GM23248 (cell line): ENCODE measurements around the gene SLC5A10. TPM values are rescaled to one million over a fixed set of nuclear protein-coding genes. Genes with fewer than 3 reads are reported as not detected.

Experiments used
- DNase-seq: peaks from one replicate; pipeline ENCODE4 v3.0.0-alpha.2; 2015
- H2AFZ ChIP-seq: fragments of 200-600 bp; sonication (generic); 2 replicates; pipeline ENCODE4 v1.6.1; 2016; ENCODE audit warnings: antibody characterized with exemption
- H3F3A ChIP-seq: fragments of 200-600 bp; sonication (generic); 2 replicates; pipeline ENCODE4 v1.6.1; 2016; ENCODE audit warnings: mild to moderate bottlenecking, antibody characterized with exemption, mixed run types; ENCODE audit not compliant: insufficient read depth
- H3K27ac ChIP-seq: fragments of 200-600 bp; sonication (generic); 2 replicates; pipeline ENCODE4 v1.5.1; 2016; ENCODE audit warnings: mild to moderate bottlenecking
- H3K27me3 ChIP-seq: fragments of 200-600 bp; sonication (generic); replicated peaks from 2 replicates; pipeline ENCODE4 v1.6.1; 2016; ENCODE audit warnings: mild to moderate bottlenecking; ENCODE audit not compliant: insufficient read depth
- H3K36me3 ChIP-seq: fragments of 200-600 bp; sonication (generic); 2 replicates; pipeline ENCODE4 v1.6.1; 2016; ENCODE audit warnings: low read depth, mild to moderate bottlenecking
- H3K4me1 ChIP-seq: fragments of 200-600 bp; sonication (generic); 2 replicates; pipeline ENCODE4 v1.6.1; 2016; ENCODE audit warnings: mild to moderate bottlenecking; ENCODE audit not compliant: insufficient read depth
- H3K4me2 ChIP-seq: fragments of 200-600 bp; sonication (generic); one replicate; pipeline ENCODE4 v1.6.1; 2016; ENCODE audit warnings: mild to moderate bottlenecking; ENCODE audit not compliant: unreplicated experiment
- H3K4me3 ChIP-seq: fragments of 200-600 bp; sonication (generic); 2 replicates; pipeline ENCODE4 v1.5.1; 2016; ENCODE audit warnings: mild to moderate bottlenecking
- H3K79me2 ChIP-seq: fragments of 200-600 bp; sonication (generic); 2 replicates; pipeline ENCODE4 v1.6.1; 2016; ENCODE audit warnings: mild to moderate bottlenecking; ENCODE audit not compliant: insufficient read depth
- H3K9ac ChIP-seq: fragments of 200-600 bp; sonication (generic); 2 replicates; pipeline ENCODE4 v1.6.1; 2016; ENCODE audit warnings: mild to moderate bottlenecking
- H3K9me2 ChIP-seq: fragments of 200-600 bp; sonication (generic); 2 replicates; pipeline ENCODE4 v1.6.1; 2016; ENCODE audit warnings: mixed run types, mild to moderate bottlenecking, moderate library complexity; ENCODE audit not compliant: insufficient read depth
- H3K9me3 ChIP-seq: fragments of 200-600 bp; sonication (generic); one replicate; pipeline ENCODE4 v1.6.1; 2017; ENCODE audit warnings: low read depth
- H4K20me1 ChIP-seq: fragments of 200-600 bp; sonication (generic); 2 replicates; pipeline ENCODE4 v1.6.0; 2016; ENCODE audit not compliant: insufficient read depth
- EZH2 ChIP-seq: fragments of 200-600 bp; sonication (generic); IDR thresholded peaks from 2 replicates; pipeline ENCODE4 v1.6.1; 2018; ENCODE audit warnings: antibody characterized with exemption, mild to moderate bottlenecking; ENCODE audit not compliant: insufficient read depth, poor library complexity, severe bottlenecking
- EZH2phosphoT487 ChIP-seq: fragments of 200-600 bp; sonication (generic); IDR thresholded peaks from 2 replicates; pipeline ENCODE4 v1.6.1; 2018; ENCODE audit warnings: antibody characterized with exemption, moderate library complexity, mild to moderate bottlenecking, low read depth; ENCODE audit not compliant: insufficient read depth
- WGBS, 2 experiments: methylation state at CpG; one replicate each; pipeline ENCODE4 v1.1.6; 2015 to 2017; ENCODE audit warnings: low lambda C conversion rate in 2 of 2, low coverage in 1 of 2; ENCODE audit errors: missing lambda C conversion rate in 2 of 2; 5-methylcytosine and 5-hydroxymethylcytosine counted together
- in situ Hi-C: fragments of 300-500 bp; cut with MboI; formaldehyde crosslinking; loops from 2 replicates; pipeline ENCODE4 v1.15.0; 2020
- polyA plus RNA-seq: library from polyadenylated mRNA; unstranded; fragments of >200 nt; fragmentation: Nextera tagmentation; extraction: Ambion mirVana; gene quantifications from 2 replicates; pipeline ENCODE4 v1.2.1, GENCODE V29; 2016
- total RNA-seq: library from RNA; depleted of rRNA; stranded (reverse); fragments of >200 nt; shearing (Covaris generic); gene quantifications from 2 replicates; pipeline ENCODE4 v1.2.3, GENCODE V29; 2014

The SLC5A10 gene
- total and polyA plus RNA-seq, 2 experiments from 2014 or later: 0.10 TPM; not detected in 1

DNA sequence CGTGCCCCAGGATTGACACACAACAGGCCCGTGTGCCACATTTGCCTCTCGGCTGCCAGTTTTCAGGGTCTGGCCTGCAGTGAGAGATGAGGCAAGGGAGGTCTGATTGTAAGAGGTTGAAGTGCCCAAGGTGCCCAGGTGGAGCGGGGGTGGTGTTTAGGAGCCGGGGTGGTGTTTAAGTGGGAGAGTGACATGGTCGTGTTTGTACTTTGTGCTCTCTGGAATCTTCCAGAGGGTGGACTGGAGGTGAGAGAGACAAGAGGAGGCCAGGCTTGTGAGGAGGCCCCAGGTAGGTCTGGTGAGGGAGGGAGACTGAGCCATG, 10.5 kb downstream of the SLC5A10 start:
- Histone ChIP-seq H2AFZ (peak overlapping the region; percentile 30; the same call in 1 of the 2 replicates), H3K9me3 (no peaks in the 10 kb centered on the region), H3K27me3 (no peaks in the 10 kb centered on the region), H3K4me3 (no peak overlapping the region), H3K9me2 (no peaks in the 10 kb centered on the region), H3K9ac (peak overlapping the region; percentile 54), H3K4me2 (no peak overlapping the region), H4K20me1 (no peaks in the 10 kb centered on the region), H3K79me2 (no peaks in the 10 kb centered on the region), H3K36me3 (no peaks in the 10 kb centered on the region), H3F3A (peaks cover 17% of the 10 kb centered on the region), H3K4me1 (peaks cover 25% of the 10 kb centered on the region), H3K27ac (peak overlapping the region; percentile 77)
- no peak for DNase-seq
- 56 to 59% methylated on average over 6 of the region's 6 CpGs for WGBS, 2 experiments
- no peak for TF ChIP-seq EZH2
- TF ChIP-seq EZH2phosphoT487: no peak
- in situ Hi-C loops: no loop called here

DNA sequence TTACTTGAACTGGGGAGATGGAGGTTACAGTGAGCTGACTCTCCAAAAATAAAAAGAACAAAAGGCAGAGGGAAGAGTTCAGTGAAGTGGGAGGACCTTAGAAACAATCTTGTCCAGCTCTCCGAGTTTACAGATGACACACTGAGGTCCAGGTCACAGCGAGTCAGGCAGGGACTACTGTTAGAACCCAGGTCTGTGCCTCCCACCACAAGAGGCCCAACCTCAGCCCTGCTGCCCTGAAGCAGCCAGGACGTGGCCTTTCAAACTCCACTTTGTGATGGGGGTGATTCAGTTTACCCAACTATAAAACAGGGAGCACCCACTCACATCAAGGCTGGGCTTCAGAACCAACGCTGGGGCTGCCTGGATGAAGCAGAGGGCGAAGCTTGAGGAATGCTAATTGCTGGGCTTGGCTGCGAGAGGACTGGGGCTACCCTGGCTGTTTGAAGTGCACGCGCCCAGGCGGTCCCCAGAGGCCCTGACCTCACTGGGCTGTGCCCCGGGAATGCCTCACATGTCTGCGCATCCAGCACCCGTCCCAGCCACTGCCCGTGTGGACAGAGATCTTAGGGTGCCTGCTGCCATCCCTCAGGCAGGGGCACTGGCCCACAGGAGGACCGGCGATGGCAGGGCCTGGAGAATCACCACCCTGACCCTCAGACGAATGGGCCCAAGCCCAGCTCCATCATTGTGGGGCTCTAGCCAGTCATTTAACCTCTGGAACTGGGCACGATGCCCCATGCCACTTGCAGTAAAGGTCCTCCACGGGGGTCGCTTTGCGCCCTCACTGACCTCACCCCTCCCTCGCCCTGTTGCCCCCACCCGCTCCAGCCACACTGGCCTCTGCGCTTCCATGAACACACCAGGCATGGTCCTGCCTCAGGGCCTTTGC, 11.4 kb downstream of the SLC5A10 start:
- no peak overlapping the region for H3K4me2 ChIP-seq
- H4K20me1 ChIP-seq: no peaks in the 10 kb centered on the region
- H3K4me3 ChIP-seq: no peak overlapping the region
- peaks cover 25% of the 10 kb centered on the region for H3K4me1 ChIP-seq
- H3K9me2 ChIP-seq: no peaks in the 10 kb centered on the region
- WGBS, 2 experiments: 73 to 77% methylated on average over 21 to 23 of the region's 23 CpGs
- H2AFZ ChIP-seq: peak overlapping the region; percentile 30; the same call in 1 of the 2 replicates
- H3K79me2 ChIP-seq: no peaks in the 10 kb centered on the region
- H3K9me3 ChIP-seq: no peaks in the 10 kb centered on the region
- H3F3A ChIP-seq: peaks cover 17% of the 10 kb centered on the region
- H3K9ac ChIP-seq: peak overlapping the region; percentile 54
- no peaks in the 10 kb centered on the region for H3K36me3 ChIP-seq
- TF ChIP-seq EZH2: no peak
- no peak for TF ChIP-seq EZH2phosphoT487
- H3K27me3 ChIP-seq: no peaks in the 10 kb centered on the region
- in situ Hi-C loops: no loop called here
- peak; percentile 77 for DNase-seq
- peak overlapping the region; percentile 77 for H3K27ac ChIP-seq

DNA sequence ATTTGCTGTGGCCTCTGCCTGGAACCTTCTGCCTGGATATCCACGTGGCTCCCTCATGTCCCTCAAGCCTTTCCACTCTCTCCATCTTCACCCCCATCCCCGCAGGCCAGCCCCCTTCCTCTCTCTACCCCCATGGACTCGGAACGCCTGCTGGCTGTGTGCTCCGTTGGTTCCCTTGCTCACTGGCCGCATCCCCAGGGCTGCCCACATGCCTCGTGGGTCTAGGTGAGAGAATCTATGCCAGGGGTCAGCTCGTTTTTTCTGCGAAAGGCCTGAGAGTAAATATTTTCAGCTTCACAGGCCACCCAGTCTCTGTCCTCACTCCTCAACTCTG, 12.0 kb downstream of the SLC5A10 start:
- H3K79me2 ChIP-seq: no peaks in the 10 kb centered on the region
- H3K4me3 ChIP-seq: no peak overlapping the region
- no peak for DNase-seq
- no peaks in the 10 kb centered on the region for H3K9me3 ChIP-seq
- 0 out of 2 replicates have a peak overlapping the region, but pooled peaks have one; percentile 77 for H3K27ac ChIP-seq
- no peaks in the 10 kb centered on the region for H3K36me3 ChIP-seq
- H3K4me1 ChIP-seq: peaks cover 25% of the 10 kb centered on the region
- no peak overlapping the region for H3K9ac ChIP-seq
- H4K20me1 ChIP-seq: no peaks in the 10 kb centered on the region
- in situ Hi-C loops: no loop called here
- no peaks in the 10 kb centered on the region for H3K27me3 ChIP-seq
- H3K9me2 ChIP-seq: no peaks in the 10 kb centered on the region
- H3F3A ChIP-seq: peaks cover 17% of the 10 kb centered on the region
- H2AFZ ChIP-seq: no peak overlapping the region
- 85 to 93% methylated on average over 8 to 9 of the region's 9 CpGs for WGBS, 2 experiments
- H3K4me2 ChIP-seq: no peak overlapping the region
- TF ChIP-seq EZH2 (no peak), EZH2phosphoT487 (no peak)

DNA sequence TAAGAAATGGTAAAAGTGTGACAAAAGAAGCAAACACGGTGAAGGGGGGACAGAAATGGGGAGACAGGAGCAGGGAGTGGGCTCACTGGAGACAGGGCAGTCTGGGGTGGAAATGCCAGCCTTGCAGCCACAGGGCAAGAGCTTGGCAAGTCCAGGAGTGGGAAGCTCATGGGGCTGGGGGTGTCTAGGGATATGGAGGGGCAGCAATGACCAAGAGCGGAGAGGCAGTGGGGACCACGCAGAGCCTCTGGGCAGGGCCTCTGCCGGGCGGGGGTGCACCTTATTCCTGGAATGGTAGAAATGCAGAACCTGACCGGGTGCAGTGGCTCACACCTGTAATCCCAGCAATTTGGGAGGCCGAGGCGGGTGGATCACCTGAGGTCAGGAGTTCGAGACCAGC, 12.6 kb downstream of the SLC5A10 start:
- TF ChIP-seq EZH2phosphoT487 (no peak), EZH2 (no peak)
- in situ Hi-C loops: no loop called here

More for the DNA sequence above, 12.6 kb downstream of the SLC5A10 start:
- Histone ChIP-seq H3K79me2 (no peaks in the 10 kb centered on the region), H3K36me3 (no peaks in the 10 kb centered on the region), H3K9me3 (no peaks in the 10 kb centered on the region), H4K20me1 (no peaks in the 10 kb centered on the region), H3K9me2 (no peaks in the 10 kb centered on the region), H3K4me3 (no peak overlapping the region), H3K4me1 (peaks cover 29% of the 10 kb centered on the region), H3F3A (peaks cover 17% of the 10 kb centered on the region), H3K4me2 (no peak overlapping the region), H3K27me3 (no peaks in the 10 kb centered on the region), H3K9ac (no peak overlapping the region), H2AFZ (no peak overlapping the region), H3K27ac (no peak overlapping the region)
- whole genome bisulfite sequencing, 2 experiments: 93 to 95% methylated on average over 9 of the region's 9 CpGs
- DNase-seq: no peak
